ENCODE data around the gene PITX2. TPM values are rescaled to one million over a fixed set of nuclear protein-coding genes. Genes with fewer than 3 reads are reported as not detected.

Gene PITX2
- total and polyA plus RNA-seq, 2 of the 8 experiments (the other 6 are each of a cell fraction or from before 2014, with no cell fraction given) = 0.09 to 0.67 TPM

- TF ChIP-seq CHD7 (IDR thresholded peaks at IDR 0.05; ENCODE audit: insufficient replicate concordance, low read length) (no peak), MAX (IDR thresholded peaks at IDR 0.05) (no peak), KDM4A (IDR thresholded peaks at IDR 0.05; ENCODE audit: low read depth, low read length, severe bottlenecking) (no peak), SRF (IDR thresholded peaks at IDR 0.05; ENCODE audit: low read depth, low read length) (no peak), JUN (IDR thresholded peaks at IDR 0.05; ENCODE audit: low read depth, low read length) (no peak), JUND (IDR thresholded peaks at IDR 0.05; ENCODE audit: low read length) (no peak), HDAC2 (IDR thresholded peaks at IDR 0.05; ENCODE audit: borderline replicate concordance in 1 of 2, low read depth in 2 of 2, low read length in 2 of 2) (no peak)
- TF ChIP-seq, protein P1, sequence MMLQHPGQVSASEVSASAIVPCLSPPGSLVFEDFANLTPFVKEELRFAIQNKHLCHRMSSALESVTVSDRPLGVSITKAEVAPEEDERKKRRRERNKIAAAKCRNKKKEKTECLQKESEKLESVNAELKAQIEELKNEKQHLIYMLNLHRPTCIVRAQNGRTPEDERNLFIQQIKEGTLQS (IDR thresholded peaks at IDR 0.05; ENCODE audit: insufficient read depth, low read depth, low read length) = no peak
Observed at GRCh38 chr4:110621839-110622751, 782 bp downstream of the PITX2 start (continued).
